GM23338 (cell line): ENCODE measurements around the gene MYO5A.
"Not testable (repeated sequence)": the region's sequence is repeated elsewhere in the genome, so short reads cannot be mapped to it uniquely, and the experiment has no call there.

ENCODE experiments used
- CTCF ChIP-seq, 2 experiments: fragments of 200-600 bp in 1 of 2; sonication (generic) in 1 of 2; conservative IDR thresholded peaks; 2 replicates each; pipeline versions ENCODE4 v1.5.1 to v1.6.1; 2016 to 2017; ENCODE audit warnings: antibody characterized with exemption in 2 of 2, low read depth in 2 of 2, mild to moderate bottlenecking in 2 of 2, moderate library complexity in 1 of 2
- ETS1 ChIP-seq: IDR thresholded peaks from 2 replicates; pipeline ENCODE4 v1.6.1; 2016; ENCODE audit warnings: antibody characterized with exemption
- EZH2 ChIP-seq: fragments of 200-600 bp; sonication (generic); IDR thresholded peaks from one replicate; pipeline ENCODE4 v1.8.0; 2017; ENCODE audit warnings: antibody characterized with exemption, mild to moderate bottlenecking, low read depth; ENCODE audit not compliant: unreplicated experiment
- EZH2phosphoT487 ChIP-seq: fragments of 200-600 bp; sonication (generic); IDR thresholded peaks from one replicate; pipeline ENCODE4 v1.8.1; 2018; ENCODE audit warnings: antibody characterized with exemption; ENCODE audit not compliant: unreplicated experiment
- JUNB ChIP-seq: IDR thresholded peaks from one replicate; pipeline ENCODE4 v1.6.1; 2016; ENCODE audit warnings: antibody characterized with exemption; ENCODE audit not compliant: unreplicated experiment
- NANOG ChIP-seq: IDR thresholded peaks from 2 replicates; pipeline ENCODE4 v1.6.1; 2016; ENCODE audit warnings: antibody characterized with exemption, borderline replicate concordance

GRCh38 chr15:52459265-52459664, 69.4 kb downstream of the MYO5A start:
- not testable (repeated sequence) for TF ChIP-seq CTCF (conservative IDR thresholded peaks at IDR 0.05; ENCODE audit: low read depth in 2 of 2); ETS1; NANOG; EZH2phosphoT487; EZH2; JUNB
